Measurements from ENCODE around the gene MMP27. TPM values are rescaled to one million over a fixed set of nuclear protein-coding genes. Genes with fewer than 3 reads are reported as not detected.

Gene MMP27
- total RNA-seq, 1 donor from 2014 or later: not detected

Other genes with a start within 250 kb of the MMP27 start
- not detected for gene MMP7, start 175.0 kb downstream of the MMP27 start, total RNA-seq
- gene MMP20, start 80.4 kb downstream of the MMP27 start, total RNA-seq: not detected
- not detected for gene MMP8, start 19.2 kb upstream of the MMP27 start, total RNA-seq
- not detected for gene MMP10, start 74.9 kb upstream of the MMP27 start, total RNA-seq
- not detected for gene MMP1, start 92.4 kb upstream of the MMP27 start, total RNA-seq
- gene MMP3, start 137.8 kb upstream of the MMP27 start, total RNA-seq: not detected
- not detected for gene MMP12, start 169.2 kb upstream of the MMP27 start, total RNA-seq
- not detected for gene MMP13, start 250.0 kb upstream of the MMP27 start, total RNA-seq

Data from left ventricle myocardium superior (tissue), 1 donor.